Astrocyte of the cerebellum (primary cell): Measurements from ENCODE around the gene CNTNAP2.

Experiments used
- DNase-seq: peaks from one replicate; pipeline ENCODE4 v3.0.0-alpha.2; 2011; ENCODE audit warnings: low read depth
- H3K4me3 ChIP-seq: 2 replicates; pipeline ENCODE4 v1.5.1; 2011; ENCODE audit warnings: mild to moderate bottlenecking, low read depth, low read length, moderate library complexity
- in situ Hi-C: cut with HindIII; loops from 2 replicates; pipeline ENCODE4 v1.10.0; 2017; ENCODE audit warnings: low sequenced_read_pairs
- TF ChIP-seq, protein P1 (sequence below): IDR thresholded peaks from 2 replicates; pipeline ENCODE4 v1.5.1; 2012; ENCODE audit warnings: low read length, low read depth, moderate library complexity, mild to moderate bottlenecking; ENCODE audit errors: missing control alignments

Gene CNTNAP2

DNA sequence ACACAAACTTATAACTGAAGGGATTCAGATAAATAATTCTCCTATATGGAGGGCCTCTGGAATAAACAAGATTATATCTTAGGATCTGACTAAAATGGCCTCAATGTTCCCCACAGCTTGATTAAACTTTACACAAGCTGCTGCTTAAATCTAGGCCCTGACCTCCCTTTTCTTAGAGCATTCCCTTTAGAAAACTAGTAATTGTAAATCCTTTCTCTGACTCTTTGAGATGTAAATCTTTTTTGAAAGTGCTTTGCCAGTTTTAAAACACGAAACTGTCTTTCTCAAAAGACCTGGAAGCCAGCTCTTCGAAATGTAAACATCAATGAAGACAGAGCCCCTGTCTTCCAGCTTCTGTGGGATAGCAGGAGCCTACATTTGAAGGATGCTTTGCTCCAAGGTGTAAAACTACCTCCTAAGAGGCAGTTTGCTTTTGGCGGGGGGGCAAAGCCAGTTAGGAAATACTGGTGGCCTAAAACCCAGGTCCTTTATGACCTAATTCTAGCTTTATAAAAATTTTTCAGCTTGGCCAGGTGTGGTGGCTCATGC is 758.7 kb downstream of the CNTNAP2 start:
- TF ChIP-seq, protein P1, sequence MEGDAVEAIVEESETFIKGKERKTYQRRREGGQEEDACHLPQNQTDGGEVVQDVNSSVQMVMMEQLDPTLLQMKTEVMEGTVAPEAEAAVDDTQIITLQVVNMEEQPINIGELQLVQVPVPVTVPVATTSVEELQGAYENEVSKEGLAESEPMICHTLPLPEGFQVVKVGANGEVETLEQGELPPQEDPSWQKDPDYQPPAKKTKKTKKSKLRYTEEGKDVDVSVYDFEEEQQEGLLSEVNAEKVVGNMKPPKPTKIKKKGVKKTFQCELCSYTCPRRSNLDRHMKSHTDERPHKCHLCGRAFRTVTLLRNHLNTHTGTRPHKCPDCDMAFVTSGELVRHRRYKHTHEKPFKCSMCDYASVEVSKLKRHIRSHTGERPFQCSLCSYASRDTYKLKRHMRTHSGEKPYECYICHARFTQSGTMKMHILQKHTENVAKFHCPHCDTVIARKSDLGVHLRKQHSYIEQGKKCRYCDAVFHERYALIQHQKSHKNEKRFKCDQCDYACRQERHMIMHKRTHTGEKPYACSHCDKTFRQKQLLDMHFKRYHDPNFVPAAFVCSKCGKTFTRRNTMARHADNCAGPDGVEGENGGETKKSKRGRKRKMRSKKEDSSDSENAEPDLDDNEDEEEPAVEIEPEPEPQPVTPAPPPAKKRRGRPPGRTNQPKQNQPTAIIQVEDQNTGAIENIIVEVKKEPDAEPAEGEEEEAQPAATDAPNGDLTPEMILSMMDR = no peak
- no peak overlapping the region for H3K4me3 ChIP-seq
- in situ Hi-C loops = no loop called here
- DNase-seq = no peak

DNA sequence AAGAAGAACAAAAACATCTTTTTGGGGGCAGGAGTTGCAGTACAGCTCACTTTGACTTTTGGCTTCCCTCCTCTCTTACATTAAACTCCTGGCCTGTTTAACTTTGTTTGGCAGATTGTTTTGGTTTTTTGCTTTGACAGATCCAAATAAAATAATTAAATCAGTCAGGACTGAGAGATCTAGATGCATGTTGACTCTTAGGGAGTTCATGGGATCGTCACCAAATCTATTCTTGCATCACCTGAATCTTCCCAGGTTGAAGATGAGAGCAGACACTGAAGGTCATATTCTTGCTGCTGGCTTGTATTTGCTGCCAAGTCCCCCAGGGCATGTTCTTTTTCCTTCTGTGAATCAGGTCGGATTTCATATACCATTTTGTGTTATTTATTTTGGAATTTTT is 759.4 kb downstream of the CNTNAP2 start:
- no peak for DNase-seq
- TF ChIP-seq, protein P1 = no peak
- in situ Hi-C loops = no loop called here
- no peak overlapping the region for H3K4me3 ChIP-seq

DNA sequence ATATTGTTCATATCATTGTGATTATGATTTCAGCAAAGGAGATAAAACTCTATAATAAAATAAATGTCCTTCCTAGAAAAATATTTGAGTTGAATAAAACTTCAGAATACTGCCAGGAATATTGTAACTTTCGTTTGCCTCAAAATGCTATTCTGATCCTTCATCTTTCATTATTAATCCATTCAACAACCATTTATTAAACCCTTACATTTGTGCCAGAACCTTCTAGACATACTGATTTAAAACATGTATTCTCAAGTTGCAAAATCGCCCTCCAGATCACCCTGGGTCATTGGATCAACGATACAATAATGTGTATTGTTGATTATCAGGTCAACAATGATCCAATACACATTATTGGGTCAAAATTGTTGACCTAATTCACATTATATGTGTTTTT is 759.8 kb downstream of the CNTNAP2 start:
- no peak overlapping the region for H3K4me3 ChIP-seq
- TF ChIP-seq, protein P1 = no peak
- no peak for DNase-seq
- in situ Hi-C loops = no loop called here

DNA sequence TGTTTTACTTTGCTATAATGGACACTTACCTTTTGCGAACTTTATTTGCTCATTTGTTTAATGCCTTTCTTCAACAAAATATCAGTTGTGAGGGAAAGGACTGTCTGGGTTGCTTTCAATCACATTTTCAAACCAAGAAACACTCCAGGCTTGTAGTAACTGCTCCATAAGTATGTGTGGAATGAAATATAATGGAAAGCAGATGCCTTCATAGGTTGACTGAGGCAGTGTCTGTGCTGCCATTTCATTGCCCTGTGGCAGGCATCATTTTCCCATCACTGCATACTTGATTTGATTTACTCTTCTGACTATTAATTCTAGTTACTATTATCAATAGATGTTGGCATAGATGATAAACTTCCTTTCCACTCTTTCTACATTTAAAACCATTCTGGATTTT is 762.3 kb downstream of the CNTNAP2 start:
- H3K4me3 ChIP-seq = no peak overlapping the region
- TF ChIP-seq, protein P1 = no peak
- no peak for DNase-seq
- in situ Hi-C loops = no loop called here

DNA sequence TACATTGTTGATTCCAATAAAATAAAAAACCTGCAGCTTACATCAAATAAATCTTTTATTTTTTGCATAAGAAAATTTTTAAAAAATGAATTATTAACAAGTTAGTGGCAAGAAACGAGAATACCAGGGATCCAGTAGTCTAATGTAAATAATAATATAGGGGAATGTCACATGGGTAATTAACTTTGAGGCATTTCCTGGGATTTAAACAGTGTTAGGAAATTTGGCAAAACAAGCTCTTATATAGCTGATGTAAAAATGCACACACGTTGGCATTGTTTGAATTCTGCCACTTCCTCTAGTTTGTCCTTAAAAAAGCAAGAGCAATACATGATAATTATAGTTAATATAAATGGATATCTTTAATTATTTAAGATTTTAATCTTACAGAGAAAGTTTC is 768.6 kb downstream of the CNTNAP2 start:
- in situ Hi-C loops = no loop called here
- TF ChIP-seq, protein P1 = no peak
- no peak for DNase-seq
- no peak overlapping the region for H3K4me3 ChIP-seq

DNA sequence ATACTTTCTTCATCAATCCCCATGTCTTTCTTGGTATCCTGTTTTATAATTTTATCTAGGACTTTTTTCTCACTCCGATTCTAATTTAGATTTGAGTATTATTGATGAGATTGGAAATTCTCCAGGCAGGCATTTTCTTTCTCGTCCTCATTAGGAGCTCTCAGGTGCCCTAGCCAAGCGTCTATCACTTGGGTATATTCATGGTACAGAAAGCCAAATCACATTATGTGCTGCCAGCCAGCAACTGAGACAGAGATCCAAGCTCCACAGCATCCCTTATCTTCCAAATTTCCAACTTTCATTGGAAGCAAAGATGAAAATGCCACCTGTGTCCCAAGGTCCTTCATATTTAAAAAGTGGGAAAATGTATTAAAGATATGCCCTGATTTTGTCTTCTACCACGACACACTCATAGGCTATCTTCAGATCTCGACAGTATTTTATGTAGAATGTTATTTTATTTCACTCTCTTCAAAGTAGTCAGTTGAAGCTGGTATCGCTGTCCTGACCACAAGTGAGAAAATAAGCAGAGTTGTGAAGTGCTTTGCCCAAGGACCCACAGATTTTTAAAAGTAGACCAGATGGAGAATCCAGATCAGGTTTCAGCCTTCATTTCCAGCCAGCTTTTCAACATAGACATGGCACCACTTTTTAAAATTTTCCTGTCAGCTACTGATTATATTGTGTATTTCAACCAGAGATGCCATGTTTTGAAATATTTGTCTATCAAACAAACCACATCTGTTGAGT is 773.4 kb downstream of the CNTNAP2 start:
- TF ChIP-seq, protein P1 = no peak
- no peak for DNase-seq
- in situ Hi-C loops = no loop called here
- no peak overlapping the region for H3K4me3 ChIP-seq
